Breast epithelium (tissue), 4 donors: ENCODE results near the gene CDH2. TPM values are rescaled to one million over a fixed set of nuclear protein-coding genes. Genes with fewer than 3 reads are reported as not detected.

Experiments used
- DNase-seq, 2 donors: peaks; one replicate each; pipeline ENCODE4 v3.0.0-alpha.2; 2019; ENCODE audit warnings: low spot score in 2 of 2
- H3K27ac ChIP-seq, 2 donors: fragments of 200-600 bp; sonication (generic) in 1 of 2; one replicate each; pipeline ENCODE4 v1.5.1; 2016 to 2019; ENCODE audit warnings: mild to moderate bottlenecking in 1 of 2
- H3K27me3 ChIP-seq, 2 donors: fragments of 200-600 bp; sonication (generic) in 1 of 2; one replicate each; pipeline versions ENCODE4 v1.5.1 to v1.6.0; 2017 to 2019; ENCODE audit warnings: control low read depth in 1 of 2, mild to moderate bottlenecking in 1 of 2
- H3K36me3 ChIP-seq: fragments of 200-600 bp; one replicate; pipeline ENCODE4 v1.5.1; 2019
- H3K4me1 ChIP-seq, 2 donors: fragments of 200-600 bp; sonication (generic); one replicate each; pipeline ENCODE4 v1.5.1; 2016 to 2019; ENCODE audit warnings: control low read depth in 1 of 2
- H3K4me3 ChIP-seq, 3 donors: fragments of 200-600 bp; sonication (generic); 1 replicate in 2 of 3; 2 replicates in 1 of 3; pipeline ENCODE4 v1.5.1; 2016 to 2019; ENCODE audit warnings: mild to moderate bottlenecking in 3 of 3, moderate library complexity in 2 of 3
- H3K9me3 ChIP-seq, 2 donors: fragments of 200-600 bp; sonication (generic) in 1 of 2; one replicate each; pipeline ENCODE4 v1.5.1; 2016 to 2019; ENCODE audit warnings: control low read depth in 1 of 2
- POLR2A ChIP-seq: fragments of 450-650 bp; IDR thresholded peaks from one replicate; pipeline ENCODE4 v1.6.1; 2016; ENCODE audit warnings: antibody characterized with exemption, mild to moderate bottlenecking, moderate library complexity
- POLR2AphosphoS5 ChIP-seq, 3 donors: sonication (generic); formaldehyde crosslinking; IDR thresholded peaks; one replicate each; pipeline ENCODE4 v1.6.1; 2017; ENCODE audit warnings: antibody characterized with exemption in 3 of 3
- intact Hi-C: fragments of 100-400 bp; cut with DNase I; formaldehyde crosslinking; loops from one replicate; pipeline ENCODE4 v1.15.1; 2023; ENCODE audit warnings: low total_unique reads
- total RNA-seq, 3 donors: library from RNA; depleted of rRNA; stranded (reverse); fragments of >200 nt; gene quantifications; one replicate each; pipeline ENCODE4 v1.1.0, GENCODE V29; 2016
- TF ChIP-seq, protein P1 (sequence below), 3 donors: fragments of 450-650 bp; IDR thresholded peaks; one replicate each; pipeline ENCODE4 v1.5.1; 2016 to 2017; ENCODE audit warnings: antibody characterized with exemption in 3 of 3, mild to moderate bottlenecking in 3 of 3, moderate library complexity in 3 of 3

The CDH2 gene
- total RNA-seq, 3 donors from 2014 or later = 0.16 to 1.8 (median 0.33) TPM

DNA sequence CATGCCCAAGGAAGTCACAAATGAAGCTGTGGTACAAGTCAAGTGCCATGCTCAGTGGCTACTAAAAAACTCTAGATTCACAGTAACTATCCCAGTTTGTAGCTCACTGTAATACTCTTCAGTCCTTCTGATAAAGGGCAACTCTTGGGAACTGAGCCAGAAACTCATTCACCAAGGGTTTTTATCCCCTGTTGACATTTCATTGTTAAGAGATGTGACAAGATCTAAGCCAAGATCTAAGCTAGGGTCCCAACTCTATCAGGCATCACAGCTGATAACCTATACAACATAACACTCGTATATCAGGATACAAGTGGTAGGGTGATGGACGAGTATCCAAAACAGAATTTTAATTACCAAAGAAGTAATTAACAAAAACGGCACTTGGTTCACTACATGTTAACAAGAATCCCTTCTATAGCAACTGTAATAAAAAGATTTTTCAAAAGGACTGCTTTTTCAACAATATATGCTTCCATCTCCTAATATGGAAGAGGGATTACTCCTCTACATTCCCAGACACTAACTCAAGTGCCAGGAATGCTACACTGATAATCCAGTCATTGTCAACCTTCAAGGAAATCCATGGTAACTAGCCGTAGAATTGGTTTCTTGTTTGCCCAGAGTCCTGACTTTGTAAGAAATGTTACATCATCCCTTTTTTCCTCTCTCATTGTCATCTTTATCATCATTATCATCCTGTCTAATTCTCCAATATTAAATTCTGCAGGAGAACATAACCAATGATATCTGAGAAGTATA, 111.7 kb downstream of the CDH2 start:
- Histone ChIP-seq H3K27ac (no peak overlapping the region), H3K36me3 (no peaks in the 10 kb centered on the region), H3K4me1 (no peaks in the 10 kb centered on the region), H3K9me3 (no peaks in the 10 kb centered on the region), H3K27me3 (no peaks in the 10 kb centered on the region), H3K4me3 (no peak overlapping the region)
- intact Hi-C loops = no loop called here
- no peak for DNase-seq
- TF ChIP-seq POLR2A (no peak), POLR2AphosphoS5 (IDR thresholded peaks at IDR 0.05) (no peak)
- TF ChIP-seq, protein P1, sequence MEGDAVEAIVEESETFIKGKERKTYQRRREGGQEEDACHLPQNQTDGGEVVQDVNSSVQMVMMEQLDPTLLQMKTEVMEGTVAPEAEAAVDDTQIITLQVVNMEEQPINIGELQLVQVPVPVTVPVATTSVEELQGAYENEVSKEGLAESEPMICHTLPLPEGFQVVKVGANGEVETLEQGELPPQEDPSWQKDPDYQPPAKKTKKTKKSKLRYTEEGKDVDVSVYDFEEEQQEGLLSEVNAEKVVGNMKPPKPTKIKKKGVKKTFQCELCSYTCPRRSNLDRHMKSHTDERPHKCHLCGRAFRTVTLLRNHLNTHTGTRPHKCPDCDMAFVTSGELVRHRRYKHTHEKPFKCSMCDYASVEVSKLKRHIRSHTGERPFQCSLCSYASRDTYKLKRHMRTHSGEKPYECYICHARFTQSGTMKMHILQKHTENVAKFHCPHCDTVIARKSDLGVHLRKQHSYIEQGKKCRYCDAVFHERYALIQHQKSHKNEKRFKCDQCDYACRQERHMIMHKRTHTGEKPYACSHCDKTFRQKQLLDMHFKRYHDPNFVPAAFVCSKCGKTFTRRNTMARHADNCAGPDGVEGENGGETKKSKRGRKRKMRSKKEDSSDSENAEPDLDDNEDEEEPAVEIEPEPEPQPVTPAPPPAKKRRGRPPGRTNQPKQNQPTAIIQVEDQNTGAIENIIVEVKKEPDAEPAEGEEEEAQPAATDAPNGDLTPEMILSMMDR (IDR thresholded peaks at IDR 0.05) = no peak

DNA sequence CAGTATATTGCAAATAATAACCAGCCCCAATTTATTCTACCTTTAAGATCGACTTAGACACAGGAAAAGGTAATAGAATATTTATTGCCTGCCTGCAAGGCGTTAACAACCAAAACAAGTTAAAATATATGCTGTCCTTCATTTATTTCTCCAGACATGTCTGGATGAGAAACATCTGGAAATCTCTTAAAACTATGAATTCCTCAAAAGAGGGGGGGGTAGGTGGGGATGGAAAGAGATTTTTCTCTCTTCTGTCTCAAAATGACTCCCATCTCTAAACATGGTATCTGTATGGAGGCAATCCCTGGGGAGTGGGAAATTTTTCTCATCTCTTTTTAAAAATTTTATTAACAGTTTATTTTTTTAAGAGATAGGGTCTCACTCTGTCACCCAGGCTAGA, 113.0 kb downstream of the CDH2 start:
- Histone ChIP-seq H3K27me3 (no peaks in the 10 kb centered on the region), H3K4me3 (no peak overlapping the region), H3K9me3 (no peaks in the 10 kb centered on the region), H3K27ac (no peak overlapping the region), H3K36me3 (no peaks in the 10 kb centered on the region), H3K4me1 (no peaks in the 10 kb centered on the region)
- TF ChIP-seq, protein P1 (IDR thresholded peaks at IDR 0.05) = no peak
- TF ChIP-seq POLR2A (no peak), POLR2AphosphoS5 (IDR thresholded peaks at IDR 0.05) (no peak)
- no peak for DNase-seq
- intact Hi-C loops = no loop called here

DNA sequence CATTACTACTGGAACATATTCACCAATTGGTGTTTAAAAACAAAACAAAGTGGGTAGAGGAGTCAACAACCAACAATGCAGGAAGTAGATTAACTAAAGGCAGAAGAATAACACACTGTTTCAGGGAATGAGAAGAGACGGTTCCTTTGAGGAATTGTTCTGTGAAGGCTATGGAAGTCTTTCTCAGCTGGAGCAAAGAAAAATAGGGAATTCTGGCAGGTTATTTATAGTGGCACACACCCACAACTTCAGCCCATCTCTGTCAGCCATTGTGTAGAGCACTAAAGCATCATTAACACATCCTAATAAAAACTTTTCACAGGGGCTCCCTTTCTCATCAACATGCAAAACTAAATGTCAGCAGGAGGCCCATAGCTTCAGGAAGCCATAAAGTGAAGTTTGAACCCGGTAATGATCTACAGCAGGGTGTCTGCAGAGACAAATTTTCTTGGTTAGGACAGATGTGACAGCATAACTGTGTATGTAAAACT, 113.6 kb downstream of the CDH2 start:
- no peaks in the 10 kb centered on the region for H3K9me3 ChIP-seq
- intact Hi-C loops = no loop called here
- no peaks in the 10 kb centered on the region for H3K36me3 ChIP-seq
- H3K4me3 ChIP-seq = no peak overlapping the region
- H3K27ac ChIP-seq = no peak overlapping the region
- no peaks in the 10 kb centered on the region for H3K27me3 ChIP-seq
- no peak for DNase-seq
- H3K4me1 ChIP-seq = no peaks in the 10 kb centered on the region
- TF ChIP-seq POLR2A (no peak), POLR2AphosphoS5 (IDR thresholded peaks at IDR 0.05) (no peak)
- TF ChIP-seq, protein P1 (IDR thresholded peaks at IDR 0.05) = no peak

DNA sequence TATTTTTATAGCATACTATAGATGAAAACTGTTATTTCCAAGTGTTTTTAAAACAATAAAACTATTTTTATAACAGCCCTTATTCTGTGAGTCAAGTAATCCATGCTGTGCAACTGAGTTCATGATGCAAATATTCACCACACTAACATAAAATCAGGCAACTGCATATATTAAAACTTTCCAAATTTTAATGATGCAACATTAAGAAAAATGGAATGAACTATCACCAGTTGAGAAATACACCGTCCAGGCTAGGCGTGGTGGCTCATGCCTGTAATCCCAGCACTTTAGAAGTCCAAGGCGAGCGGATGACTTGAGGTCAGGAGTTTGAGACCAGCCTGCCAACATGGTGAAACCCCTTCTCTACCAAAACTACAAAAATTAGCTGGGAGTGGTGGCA, 114.5 kb downstream of the CDH2 start:
- intact Hi-C loops = no loop called here
- H3K4me3 ChIP-seq = no peak overlapping the region
- no peak for DNase-seq
- TF ChIP-seq POLR2AphosphoS5 (IDR thresholded peaks at IDR 0.05) (no peak), POLR2A (no peak)
- TF ChIP-seq, protein P1 (IDR thresholded peaks at IDR 0.05) = no peak
- no peaks in the 10 kb centered on the region for H3K36me3 ChIP-seq
- H3K9me3 ChIP-seq = no peaks in the 10 kb centered on the region
- no peak overlapping the region for H3K27ac ChIP-seq
- no peaks in the 10 kb centered on the region for H3K4me1 ChIP-seq
- no peaks in the 10 kb centered on the region for H3K27me3 ChIP-seq

DNA sequence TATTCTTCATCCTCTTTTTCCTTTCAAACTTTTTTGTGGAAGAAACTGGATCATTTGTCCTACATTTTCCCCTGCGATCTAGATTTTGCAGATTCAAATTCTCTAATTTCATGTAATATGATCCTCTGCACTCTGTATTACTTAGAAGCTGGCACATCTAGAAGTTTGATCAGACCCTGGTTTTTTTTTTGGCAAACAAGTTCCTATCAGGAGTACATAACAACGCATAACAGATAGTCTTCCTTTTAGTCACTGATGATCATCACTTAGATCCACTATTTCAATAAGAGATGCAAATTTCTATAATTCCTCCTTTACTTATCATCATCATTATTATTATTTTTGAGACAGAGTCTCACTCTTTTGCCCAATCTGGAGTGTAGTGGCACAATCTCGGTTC, 117.1 kb downstream of the CDH2 start:
- Histone ChIP-seq H3K27ac (no peak overlapping the region), H3K36me3 (no peaks in the 10 kb centered on the region), H3K4me1 (no peaks in the 10 kb centered on the region), H3K4me3 (no peak overlapping the region), H3K27me3 (no peaks in the 10 kb centered on the region), H3K9me3 (no peaks in the 10 kb centered on the region)
- intact Hi-C loops = no loop called here
- TF ChIP-seq, protein P1 (IDR thresholded peaks at IDR 0.05) = no peak
- TF ChIP-seq POLR2AphosphoS5 (IDR thresholded peaks at IDR 0.05) (no peak), POLR2A (no peak)
- DNase-seq = no peak
